Medulla oblongata (tissue), 1 donor: ENCODE results near the gene GAGE10.

Experiments
- DNase-seq: peaks from one replicate; pipeline ENCODE4 v3.0.0-alpha.2; 2015; ENCODE audit errors: extremely low spot score

GAGE10 gene

GRCh38 chrX:49303346-49303745, at the start of gene GAGE10:
TSS of gene GAGE10 (plus strand) at chrX:49303646. CDS start at chrX:49304860, 1,214 bp downstream.
- DNase-seq: no peak

GRCh38 chrX:49254639-49255038, 48.8 kb upstream of the GAGE10 start:
- DNase-seq: no peak

- DNase-seq: no peak
Observed at GRCh38 chrX:49256268-49256995, 47.0 kb upstream of the GAGE10 start.

DNA sequence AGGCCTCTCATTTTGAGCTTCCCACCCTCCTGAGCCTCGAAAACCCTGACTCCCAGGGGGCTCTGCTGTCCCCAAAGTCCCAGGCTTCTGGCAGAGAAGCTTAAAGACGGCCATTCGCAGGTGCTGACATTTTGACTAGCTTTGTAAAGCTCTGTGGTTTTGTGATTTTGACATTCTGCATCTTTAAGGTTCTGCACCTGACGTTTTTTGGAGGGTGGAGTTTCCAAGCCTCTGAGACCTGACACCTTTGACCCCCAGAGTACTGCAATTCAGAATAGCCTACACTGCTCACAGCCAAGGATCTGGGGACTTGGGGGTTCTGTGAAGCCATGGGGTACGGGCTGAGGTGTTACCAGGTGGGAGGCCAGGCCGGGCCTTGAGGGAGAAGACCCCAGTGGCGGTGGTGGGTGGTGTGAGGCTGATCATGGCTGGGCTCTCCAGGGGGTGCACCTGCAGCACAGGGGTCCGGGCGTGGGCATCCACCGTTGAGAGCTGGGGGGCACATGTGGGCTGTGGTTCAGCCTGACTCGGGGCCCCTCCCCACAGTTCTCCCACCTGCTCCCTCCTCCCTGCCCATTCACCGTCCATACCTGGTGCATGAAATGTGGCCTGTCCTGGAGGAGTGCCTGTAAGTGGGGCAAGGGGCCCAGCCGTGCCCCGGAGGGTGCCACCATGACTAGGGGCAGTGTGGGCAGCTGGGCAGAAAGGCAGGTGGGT, 46.2 kb upstream of the GAGE10 start:
- DNase-seq: no peak

- DNase-seq: no peak
Observed at GRCh38 chrX:49257846-49258748, 45.3 kb upstream of the GAGE10 start.

DNA sequence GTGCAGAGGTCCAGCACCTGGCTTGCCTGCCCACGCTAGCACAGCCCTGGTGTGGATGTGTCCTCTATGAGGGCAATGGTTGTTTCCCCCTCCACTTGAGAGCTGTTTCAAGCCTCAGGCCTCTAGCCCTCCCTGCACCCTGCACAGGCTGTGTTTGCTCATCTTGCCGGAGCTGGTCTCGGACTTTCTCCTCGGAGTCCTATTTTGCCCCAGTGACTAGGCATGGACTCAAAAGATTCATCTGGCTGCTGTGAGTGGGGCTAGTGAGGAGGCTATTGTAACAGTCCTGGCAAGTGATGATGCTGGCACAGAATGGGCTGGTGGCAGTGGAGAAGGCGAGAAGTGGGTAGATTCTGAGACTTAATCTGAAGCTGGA, 44.7 kb upstream of the GAGE10 start:
- DNase-seq: no peak

DNA sequence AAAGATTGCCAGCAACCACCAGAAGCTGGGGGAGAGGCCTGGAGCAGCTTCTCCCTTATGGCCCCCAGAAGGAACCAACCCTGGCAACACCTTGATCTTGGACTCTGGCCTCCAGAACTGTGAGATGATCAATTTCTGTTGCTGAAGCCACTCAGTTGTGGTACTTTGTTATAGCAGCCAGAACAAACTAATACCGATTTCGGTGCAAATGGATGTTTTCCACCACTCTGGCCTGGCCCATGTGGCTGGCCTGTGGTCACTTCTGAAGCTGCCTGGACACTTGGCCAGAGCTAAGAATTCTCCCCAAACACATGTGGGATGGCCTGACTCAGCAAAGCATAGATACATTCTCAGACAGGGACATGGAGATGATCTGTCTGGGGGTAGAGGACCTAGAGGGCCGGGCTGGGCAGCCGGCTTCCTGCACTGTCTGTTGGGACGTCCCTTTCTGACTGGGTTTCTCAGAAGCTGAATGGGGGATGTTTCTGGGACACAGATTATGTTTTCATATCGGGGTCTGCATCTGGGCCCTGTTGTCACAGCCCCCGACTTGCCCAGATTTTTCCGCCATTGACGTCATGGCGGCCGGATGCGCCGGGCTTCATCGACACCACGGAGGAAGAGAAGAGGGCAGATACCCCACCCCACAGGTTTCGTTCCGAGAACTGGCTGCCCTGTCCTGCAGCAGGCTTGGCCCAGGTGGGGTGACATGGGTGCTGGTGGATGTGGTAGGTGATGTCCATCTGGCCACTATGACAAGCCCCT, 43.0 kb upstream of the GAGE10 start:
- no peak for DNase-seq

DNA sequence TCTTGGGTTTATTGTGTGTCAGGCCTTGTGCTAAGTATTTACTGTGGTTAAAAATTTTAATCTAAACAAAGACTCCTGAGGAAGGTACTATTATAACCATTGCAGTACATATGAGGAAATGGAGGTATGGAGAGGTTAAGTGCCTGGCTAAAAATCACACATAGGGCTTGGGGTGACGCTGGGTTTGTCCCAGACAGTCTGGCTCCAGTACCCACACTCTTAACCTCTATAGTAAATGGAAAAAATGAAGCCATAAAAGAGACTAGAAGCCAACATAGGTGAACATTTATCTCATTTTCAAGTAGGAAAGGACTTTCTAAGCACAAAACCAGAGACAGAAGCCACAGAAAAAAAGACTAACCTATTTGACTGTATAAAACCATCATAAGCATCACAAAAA, 40.8 kb upstream of the GAGE10 start:
- DNase-seq: no peak

DNA sequence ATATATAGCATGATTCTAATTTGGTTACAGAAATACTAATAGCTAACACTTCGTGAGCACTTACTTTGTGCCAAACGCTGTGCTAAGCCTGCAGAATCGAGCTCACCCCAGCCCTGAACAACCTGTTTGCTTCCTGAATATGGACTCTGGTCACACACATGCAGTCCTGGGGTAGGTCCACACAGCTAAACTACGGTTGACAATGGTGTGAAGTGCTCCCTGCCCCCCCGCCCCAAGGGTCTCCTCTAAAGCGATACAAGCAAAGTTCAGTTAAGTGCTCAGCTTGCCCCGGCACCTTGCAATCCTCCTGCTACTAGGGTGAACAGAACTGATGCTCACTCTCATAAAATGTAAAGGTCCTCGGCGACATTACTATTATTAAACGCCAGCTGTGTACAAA, 39.8 kb upstream of the GAGE10 start:
- no peak for DNase-seq

GRCh38 chrX:49264460-49264859, 39.0 kb upstream of the GAGE10 start, which contains the start of gene FOXP3:
TSS of gene FOXP3 (minus strand) at chrX:49264710. CDS start at chrX:49258505, 6,205 bp downstream.
- no peak for DNase-seq

DNA sequence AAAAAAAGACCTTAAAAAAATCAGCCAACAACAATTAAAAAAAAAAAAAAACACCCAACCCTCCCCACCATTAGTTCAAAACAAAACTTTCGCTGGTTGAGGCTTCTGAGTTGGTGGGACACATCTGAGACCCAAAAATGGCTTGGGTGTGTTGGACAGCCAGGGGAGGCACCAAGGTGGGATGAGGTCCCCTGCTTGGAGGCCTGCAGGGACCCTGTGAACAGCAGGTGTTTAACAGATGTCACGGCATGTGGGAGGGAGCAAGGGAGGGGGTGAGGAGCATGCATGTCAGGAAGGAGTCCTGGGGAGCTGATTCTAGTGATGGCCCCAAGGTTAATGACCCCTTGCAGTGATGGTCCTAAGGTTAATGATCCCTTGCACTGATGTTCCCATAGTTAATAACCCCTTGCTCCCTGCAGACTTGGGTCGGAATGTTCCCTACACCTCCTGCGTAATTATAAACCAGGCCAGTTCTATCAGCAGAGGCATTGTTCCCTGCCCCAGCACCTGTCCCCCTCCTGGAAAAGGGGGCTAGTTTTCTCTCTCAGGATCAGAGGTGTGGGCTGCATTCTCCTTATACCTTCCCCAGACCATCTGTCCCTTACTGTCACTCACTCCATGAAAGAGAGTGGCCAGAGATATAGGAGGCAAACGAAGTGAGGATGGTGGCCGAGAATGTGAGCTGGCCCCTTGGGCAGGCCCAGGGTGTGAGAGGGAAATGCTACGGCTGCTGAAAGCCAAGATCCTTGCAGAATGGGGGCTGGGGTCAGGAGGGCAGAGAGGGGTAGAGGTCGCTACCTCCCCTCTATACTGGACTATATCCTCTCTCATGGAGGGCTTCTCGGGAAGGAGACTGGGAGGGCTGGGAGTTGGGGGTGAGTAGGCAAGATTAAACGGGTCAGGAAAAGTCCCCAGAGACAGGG, 36.7 kb upstream of the GAGE10 start:
- DNase-seq: no peak

DNA sequence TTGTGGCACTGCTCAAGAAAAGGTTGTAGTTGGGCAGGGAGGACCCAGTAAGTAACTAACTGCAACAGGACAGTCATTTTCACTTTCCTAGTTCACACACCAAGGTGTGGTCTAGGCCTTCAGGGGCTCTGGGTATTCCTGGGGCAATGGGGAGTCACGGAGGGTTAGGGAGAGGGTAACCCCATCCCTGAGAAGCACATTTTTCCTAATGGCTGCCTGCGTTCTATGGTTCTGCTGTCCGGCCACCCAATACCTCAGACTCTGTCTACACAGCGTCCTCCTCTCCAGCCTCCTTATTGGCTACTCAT, 34.8 kb upstream of the GAGE10 start:
- DNase-seq: no peak

DNA sequence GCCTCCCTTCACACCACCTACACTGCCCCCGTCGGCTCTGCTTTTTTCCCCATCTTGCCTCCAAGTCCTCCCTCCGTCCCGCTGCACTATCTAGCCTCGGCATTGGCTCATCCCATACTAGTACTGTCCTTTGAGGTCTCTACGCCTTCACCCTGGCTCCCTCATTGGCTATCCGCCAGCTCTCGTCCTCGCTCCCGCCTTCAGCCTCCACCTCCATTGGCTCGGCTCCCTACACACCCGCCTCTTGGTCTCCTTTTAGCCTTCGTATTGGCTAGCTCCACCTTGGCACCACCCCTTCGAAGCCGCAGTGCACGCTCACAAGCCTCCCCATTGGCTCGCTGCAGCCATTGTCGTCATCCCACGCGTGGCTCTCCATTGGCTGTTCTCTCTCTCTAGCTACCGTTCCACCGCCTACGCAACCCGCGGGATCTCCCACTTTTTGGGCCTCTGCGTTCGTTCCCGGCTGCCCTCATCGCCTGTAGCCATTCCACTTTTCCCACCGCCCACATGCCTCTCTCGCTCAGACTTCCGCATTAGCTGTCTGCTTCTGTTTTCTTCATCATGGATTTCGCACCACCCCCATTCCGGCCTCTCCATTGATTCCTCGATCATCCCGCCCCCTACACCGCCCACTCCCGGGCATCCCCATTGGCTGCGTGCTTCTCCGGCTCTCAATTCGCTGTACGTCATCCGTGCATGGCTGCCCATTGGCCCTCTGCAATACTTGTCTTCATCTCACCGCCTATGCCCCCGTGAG, 34.3 kb upstream of the GAGE10 start:
- DNase-seq: peak; percentile 97

- DNase-seq: no peak
Observed at GRCh38 chrX:49269767-49270248, 33.6 kb upstream of the GAGE10 start, which contains the start of gene PPP1R3F. TSS of gene PPP1R3F (plus strand) at chrX:49269793. CDS start at chrX:49269870, 77 bp downstream.

DNA sequence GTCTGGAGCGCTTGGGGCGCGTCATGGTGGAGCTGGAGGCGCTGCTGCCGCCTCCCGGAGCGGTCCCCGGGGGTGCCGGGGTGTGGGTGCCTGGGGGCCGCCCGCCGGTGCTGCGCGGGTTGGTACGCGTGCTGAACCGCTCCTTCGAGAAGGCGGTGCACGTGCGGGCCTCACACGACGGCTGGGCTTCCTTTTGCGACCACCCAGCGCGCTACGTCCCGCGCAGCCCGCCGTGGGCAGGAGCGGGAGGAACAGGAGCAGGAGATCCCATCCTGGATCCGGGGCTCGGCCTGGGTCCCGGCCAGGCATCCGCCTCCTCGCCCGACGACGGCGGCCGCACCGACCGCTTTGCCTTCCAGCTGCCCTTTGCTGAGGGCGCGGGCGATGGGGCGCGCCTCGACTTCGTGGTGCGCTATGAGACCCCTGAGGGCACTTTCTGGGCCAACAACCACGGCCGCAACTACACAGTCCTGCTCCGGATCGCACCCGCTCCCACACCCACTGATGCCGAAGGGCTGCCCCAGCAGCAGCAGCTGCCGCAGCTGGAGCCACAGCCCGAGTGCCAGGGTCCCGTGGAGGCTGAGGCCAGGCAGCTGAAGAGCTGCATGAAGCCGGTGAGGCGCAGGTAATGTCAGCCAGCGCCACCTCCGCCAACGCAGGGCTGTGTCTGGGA, 33.1 kb upstream of the GAGE10 start:
- no peak for DNase-seq

DNA sequence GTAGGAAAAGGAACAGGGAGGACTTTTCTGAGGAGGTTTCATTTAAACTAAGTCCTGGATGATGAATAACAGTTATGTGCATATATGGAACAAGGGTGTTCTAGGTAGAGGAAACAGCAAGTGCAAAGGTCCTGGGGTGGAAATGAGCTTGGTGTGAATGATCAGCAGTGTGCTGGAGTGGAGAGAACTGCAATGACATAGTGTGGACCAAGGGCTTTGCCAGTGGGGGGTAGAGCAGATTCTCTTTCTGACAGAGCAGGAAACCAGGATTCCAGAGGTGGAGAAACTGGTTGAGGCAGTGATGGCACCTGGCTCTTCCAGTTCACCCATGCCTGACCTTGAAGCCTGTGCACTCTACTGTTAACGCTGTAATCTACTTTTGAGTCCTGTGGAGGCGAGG, 32.1 kb upstream of the GAGE10 start:
- no peak for DNase-seq

DNA sequence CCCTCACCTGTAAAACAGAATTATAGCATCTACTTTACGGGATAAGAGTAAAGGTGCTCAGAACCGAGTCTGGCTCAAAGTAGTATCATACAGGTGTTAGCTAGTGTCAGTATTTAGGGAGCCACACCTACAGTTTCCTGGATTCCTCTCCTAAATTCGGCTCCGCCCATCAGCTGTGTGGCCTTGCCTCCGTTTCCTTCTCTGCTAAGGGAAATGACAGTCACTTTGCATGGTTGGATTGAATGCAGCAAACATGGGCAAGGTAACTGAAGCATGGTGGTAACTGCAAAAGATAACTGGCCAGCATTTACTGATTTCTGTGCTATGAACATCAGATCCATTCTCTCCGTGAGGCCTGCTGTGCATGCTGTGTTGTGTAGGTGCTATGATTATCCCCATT, 31.0 kb upstream of the GAGE10 start:
- DNase-seq: no peak

- no peak for DNase-seq
Observed at GRCh38 chrX:49273181-49273727, 30.2 kb upstream of the GAGE10 start.

GRCh38 chrX:49276207-49276606, 27.2 kb upstream of the GAGE10 start:
- no peak for DNase-seq
